Stomach (tissue), 4 donors: ENCODE results near the gene COMMD3.

Source experiments
- EP300 ChIP-seq: sonication (generic); formaldehyde crosslinking; IDR thresholded peaks from one replicate; pipeline ENCODE4 v1.6.1; 2017; ENCODE audit warnings: antibody characterized with exemption
- POLR2A ChIP-seq, 4 donors: fragments of 450-650 bp; IDR thresholded peaks; one replicate each; pipeline ENCODE4 v1.6.1; 2016; ENCODE audit warnings: antibody characterized with exemption in 4 of 4, control low read depth in 2 of 4, mild to moderate bottlenecking in 1 of 4, moderate library complexity in 1 of 4

DNA sequence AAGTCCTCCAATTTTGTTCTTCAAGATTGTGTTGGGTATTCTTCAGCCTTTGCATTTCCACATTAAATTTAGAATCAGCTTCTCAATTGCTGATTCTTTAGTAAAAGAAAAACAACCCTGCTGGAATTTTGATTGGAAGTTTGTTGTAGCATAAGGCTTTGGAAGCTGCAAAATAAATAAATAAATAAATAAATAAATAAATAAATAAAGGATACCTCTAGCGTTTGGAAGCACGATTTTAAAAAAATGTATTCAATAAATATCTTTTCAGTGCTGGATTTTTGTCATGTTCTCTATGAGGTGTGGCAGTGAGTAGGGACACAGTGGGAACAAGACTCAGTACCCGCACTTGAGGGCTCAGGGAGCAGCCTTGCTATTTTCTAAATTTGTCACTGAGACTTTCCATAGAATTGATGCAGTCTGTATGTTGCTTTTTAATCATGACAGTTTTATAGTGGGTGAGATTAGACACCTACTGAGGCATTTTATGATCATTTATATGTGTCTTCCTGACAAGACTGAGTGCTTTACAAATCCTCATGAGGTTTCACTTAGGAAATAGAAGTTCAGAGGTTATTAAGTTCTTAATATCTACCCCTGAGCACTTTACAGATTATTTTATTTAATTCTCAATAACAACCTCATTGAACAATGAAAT is 22.3 kb upstream of the COMMD3 start:
- no peak for TF ChIP-seq EP300
- TF ChIP-seq POLR2A (IDR thresholded peaks at IDR 0.05), result no peak
